Measurements from ENCODE around the gene MPRIP.

DNA sequence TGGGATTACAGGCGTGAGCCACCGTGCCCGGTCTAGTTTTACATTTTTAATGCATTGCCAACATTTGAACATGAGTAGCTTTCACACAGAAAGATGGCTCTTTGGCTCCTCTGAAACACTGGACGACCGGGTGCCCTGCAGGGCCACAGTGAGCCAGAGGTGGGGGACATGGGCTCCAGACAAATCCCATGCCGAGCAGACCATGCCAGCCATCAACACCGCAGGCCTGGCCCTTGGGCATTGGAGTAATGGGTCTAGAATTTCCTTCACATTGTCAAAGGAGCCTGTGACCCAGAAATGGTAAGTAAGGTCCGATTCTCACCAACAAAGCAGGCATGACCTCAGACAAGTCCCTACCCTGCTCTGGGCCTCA is 21.4 kb upstream of the MPRIP start:
- no peak for TF ChIP-seq POLR2A (IDR thresholded peaks at IDR 0.05)
- TF ChIP-seq, protein P1, sequence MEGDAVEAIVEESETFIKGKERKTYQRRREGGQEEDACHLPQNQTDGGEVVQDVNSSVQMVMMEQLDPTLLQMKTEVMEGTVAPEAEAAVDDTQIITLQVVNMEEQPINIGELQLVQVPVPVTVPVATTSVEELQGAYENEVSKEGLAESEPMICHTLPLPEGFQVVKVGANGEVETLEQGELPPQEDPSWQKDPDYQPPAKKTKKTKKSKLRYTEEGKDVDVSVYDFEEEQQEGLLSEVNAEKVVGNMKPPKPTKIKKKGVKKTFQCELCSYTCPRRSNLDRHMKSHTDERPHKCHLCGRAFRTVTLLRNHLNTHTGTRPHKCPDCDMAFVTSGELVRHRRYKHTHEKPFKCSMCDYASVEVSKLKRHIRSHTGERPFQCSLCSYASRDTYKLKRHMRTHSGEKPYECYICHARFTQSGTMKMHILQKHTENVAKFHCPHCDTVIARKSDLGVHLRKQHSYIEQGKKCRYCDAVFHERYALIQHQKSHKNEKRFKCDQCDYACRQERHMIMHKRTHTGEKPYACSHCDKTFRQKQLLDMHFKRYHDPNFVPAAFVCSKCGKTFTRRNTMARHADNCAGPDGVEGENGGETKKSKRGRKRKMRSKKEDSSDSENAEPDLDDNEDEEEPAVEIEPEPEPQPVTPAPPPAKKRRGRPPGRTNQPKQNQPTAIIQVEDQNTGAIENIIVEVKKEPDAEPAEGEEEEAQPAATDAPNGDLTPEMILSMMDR (IDR thresholded peaks at IDR 0.05): no peak
